ENCODE data around the gene NDE1.
"Not testable (repeated sequence)": the region's sequence is repeated elsewhere in the genome, so short reads cannot be mapped to it uniquely, and the experiment has no call there.

NDE1 gene

GRCh38 chr16:15621456-15621855 lies 28.6 kb upstream of the NDE1 start:
- no peak for DNase-seq

GRCh38 chr16:15621889-15622288 lies 28.2 kb upstream of the NDE1 start:
- no peak for DNase-seq

DNA sequence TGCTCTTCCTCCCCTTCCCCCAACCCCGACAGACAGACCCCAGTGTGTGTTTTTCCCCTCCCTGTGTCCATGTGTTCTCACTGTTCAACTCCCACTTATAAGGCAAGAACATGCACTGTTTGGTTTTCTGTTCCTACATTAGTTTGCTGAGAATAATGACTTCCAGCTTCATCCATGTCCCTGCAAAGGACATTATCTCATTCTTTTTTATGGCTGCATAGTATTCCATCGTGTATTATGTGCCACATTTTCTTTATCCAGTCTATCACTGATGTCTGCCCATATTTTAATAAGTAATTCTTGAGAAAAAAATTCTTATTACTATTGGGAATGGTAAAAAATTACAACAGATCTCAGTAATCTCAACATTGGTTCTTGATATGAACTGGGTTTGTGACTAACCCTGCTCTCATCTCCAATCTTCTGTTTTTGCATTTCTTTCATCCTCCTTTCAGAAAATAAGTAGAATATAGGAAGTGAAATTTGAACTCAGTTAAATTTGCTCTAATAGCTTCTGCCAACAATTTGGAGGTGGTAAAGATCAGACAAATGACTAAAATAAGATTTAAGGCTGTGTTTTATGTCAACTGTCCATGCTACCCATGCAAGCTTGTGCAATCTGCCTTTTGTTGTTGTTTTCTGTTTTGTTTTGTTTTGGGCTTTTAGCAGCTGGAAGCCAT lies 18.2 kb upstream of the NDE1 start:
- no peak for DNase-seq

DNA sequence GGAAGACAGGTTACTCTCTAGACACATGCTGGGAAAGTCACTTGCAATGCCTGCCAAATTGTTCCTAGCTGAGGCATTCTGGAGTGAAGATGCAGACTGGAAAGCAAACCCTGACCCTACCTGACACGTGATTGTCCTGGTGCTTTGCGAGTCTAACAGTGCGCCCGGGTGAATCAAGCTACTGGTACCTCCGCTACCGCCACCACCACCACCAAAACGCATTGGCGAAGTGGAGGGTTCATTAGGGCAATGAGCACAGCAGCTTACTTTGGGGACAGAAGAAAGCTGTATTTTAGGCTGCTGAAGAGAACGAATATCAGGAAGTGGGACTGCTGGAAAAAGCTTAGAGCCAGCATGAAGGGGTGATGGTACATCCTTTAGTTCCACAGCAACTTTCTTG lies 14.1 kb upstream of the NDE1 start:
- no peak for DNase-seq

DNA sequence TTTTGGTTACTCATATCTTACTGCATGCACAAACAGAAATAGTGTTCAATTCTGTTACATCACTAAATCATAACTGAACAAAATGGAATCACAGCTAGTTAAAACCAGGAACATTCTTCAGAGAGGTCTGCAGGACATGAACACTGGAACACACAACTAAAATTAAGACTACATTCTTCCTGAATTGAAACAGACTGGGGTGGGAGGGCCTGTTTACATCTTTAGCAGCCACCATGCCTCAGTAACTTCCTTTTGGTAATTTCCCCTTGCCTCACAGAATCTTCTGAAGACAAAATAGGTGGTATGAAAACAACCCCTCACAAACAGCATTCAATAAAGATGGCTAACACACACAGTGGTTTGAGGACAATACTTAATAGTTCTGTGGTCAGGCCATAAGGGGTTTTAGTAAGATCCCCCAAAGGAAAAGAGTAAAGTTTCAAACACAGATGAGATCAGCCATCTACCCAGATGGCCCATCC lies 13.6 kb upstream of the NDE1 start:
- DNase-seq, result no peak

DNA sequence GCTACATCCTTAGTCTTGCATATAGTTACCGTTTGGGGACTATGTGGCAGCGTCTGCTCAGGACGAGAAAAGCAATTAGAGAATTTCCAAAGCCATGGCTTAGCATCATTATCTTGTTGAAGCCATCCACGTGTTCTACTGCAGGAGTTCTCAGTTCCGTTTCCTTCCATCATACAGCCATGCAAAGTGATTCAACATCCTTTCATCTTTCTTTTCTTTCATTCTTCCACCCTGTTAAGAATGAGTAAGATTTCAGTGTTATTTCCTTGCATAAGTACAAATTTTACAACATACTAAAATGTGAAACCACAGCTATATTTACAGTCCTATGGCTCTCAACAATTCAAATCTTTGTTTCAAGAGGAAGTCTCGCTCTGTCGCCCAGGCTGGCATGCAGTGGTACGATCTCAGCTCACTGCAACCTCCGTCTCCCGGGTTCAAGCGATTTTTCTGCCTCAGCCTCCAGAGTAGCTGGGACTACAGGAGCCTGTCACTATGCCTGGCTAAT lies 10.9 kb upstream of the NDE1 start:
- no peak for DNase-seq

GRCh38 chr16:15640966-15641365 lies 9.1 kb upstream of the NDE1 start:
- no peak for DNase-seq

DNA sequence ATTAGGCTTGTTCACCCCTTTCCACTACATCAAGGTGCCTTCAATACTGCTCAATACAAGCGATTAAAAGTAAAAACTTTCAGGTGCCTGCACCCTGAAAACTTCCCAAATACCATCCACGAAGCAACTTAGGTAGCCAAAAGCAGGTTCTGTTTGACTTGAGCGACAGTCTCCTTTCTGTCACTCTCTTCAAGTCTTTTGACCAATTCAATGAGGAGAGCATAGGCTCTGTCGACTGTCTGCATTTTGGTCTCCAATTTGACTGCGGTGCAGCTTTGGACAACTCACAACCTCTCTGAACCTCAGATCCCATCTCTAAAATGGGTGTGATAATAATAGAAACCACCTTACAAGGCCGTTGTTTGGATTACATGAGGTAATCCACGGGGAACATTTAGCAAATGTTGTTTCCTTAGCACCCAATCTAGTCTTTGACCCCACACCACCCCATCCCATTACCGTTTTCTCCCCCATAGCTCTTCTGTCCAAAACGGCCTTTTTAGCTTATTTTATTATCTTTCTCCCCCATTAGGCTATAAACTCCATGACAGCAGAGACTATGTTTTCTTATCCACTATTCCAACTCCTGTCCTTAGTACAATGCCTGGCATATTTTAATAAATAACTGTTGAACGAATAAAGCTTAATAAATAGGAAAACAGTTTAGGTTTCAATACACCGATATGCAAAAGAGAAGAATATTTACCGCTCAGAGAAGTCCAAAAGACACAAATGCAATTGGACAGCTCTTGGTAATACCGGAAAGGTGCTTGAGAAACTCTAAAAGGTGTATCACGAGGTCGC lies 8.1 kb upstream of the NDE1 start:
- DNase-seq, result no peak

DNA sequence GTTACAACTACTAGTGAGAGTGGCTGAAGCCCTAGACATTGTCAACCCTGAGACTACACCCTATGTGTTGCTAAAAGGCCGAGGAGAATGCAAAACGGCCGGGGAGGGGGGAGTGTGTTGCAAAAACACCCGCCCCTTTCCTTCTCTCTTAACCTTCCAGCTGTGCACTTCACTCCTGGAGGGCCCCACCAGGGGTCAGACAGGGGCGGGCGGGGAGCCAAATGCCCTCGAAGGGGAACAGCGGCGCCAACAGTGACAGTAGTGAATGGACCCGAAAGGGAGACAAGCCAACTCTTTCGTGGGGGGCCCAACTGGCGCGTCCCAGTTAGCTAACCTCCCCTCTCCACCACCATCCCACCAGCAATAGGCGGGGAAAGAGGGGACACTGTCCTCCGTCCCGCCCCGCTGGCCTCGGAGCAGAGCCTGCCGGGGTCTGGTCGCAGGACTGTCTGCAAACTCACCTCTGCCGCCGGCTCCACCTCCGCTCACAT lies 7.4 kb upstream of the NDE1 start:
- DNase-seq, result peak; percentile 51

DNA sequence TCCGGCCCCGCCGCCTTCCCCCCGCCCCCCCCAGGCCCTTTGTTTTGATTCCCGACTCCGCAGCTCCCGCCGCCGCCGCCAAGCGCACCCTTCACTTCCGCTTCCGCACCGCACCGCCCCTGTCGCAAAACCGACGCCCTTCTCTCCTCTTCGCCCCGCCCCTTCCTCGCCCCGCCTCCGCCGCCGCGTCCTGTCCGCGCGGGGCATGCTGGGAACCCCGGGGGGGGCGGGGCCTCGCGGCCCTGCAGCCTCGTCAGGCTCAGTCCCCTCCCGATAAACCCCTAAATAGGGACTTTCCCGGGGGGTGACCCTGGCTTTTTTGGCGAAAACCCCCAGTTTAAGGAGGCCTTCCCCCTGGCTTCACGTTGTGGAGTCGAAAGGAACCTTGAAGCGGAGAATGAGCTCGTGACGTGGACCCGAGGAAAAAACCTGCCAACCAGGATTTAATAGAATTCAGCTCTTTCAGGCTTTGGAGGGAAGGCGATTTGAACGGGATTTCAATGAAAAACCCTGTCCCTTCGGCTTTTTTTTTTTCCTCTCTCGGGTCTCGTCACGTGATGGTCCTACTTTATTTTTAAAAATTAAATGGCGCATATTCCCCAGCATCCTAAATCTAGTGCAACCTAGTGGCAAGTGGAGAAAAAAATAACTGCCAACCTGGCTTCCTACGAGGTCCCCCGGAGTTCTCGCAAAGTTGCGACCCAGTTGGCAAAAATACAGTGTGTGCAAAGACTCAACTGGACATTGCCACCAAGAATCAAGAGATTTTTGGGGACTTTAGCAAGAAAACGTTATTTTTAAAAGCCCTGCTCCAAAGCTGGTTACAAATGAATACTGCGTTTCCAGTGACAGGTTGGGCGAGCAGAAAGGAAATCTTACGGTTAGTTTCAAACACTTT lies 6.7 kb upstream of the NDE1 start, which contains the start of gene MARF1:
Gene MARF1, minus strand, starts transcription at position 107 of the 898 bp plus-strand sequence. CDS start 3,921 bp downstream, outside the sequence.
- DNase-seq, result peak; percentile 95

DNA sequence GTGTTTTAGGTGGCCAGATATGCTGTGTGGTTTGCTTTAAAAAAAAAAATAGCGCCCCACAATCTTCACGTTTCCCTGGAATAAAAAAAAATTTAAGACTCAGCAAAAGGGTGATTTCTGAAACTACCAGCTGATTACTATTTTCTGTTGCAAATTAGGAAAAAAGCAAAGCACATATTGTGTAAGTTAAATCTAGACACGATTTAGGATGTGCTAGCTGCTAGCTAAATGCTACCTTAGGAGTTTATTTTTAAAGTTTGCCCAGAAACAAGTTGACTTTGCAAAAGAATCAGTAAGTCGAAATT lies 6.1 kb upstream of the NDE1 start:
- DNase-seq, result no peak

DNA sequence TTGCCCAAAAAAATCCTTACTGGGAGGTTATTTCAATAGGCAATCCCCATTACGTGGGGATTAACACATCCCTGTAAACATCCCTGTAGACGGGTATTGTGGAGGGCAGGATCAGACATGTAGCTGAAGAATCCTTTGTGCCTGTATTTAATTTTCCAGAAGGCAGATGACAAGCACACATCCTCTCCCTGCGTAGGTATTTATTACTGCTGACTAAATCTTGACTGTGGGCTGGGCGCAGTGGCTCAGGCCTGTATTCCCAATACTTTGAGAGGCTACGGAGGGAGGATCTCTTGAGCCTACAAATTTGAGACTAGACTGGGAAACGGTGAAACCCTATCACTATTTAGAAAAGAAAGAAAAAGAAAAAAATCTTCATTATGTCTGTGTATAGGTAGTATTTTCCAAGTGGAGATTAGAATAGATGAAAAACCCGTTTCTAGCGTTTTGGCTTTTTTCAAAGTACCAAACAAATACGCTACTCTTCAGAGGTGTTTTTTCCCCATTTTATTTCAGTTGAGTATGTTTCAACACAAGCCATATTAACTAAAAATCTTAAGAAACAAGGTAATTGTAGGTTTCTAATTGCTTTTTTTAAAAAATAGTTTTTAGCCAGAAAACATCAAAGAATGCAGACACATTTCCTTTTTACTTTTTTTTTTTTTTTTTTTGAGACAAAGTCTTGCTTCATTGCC lies 5.6 kb upstream of the NDE1 start:
- DNase-seq, result no peak

- DNase-seq, result not testable (repeated sequence)
These were observed 5.0 kb upstream of the NDE1 start for GRCh38 chr16:15644962-15645465.

GRCh38 chr16:15646557-15647293 lies 3.3 kb upstream of the NDE1 start:
- DNase-seq, result not testable (repeated sequence)

- no peak for DNase-seq
These were observed 2.6 kb upstream of the NDE1 start for GRCh38 chr16:15647294-15648014.

DNA sequence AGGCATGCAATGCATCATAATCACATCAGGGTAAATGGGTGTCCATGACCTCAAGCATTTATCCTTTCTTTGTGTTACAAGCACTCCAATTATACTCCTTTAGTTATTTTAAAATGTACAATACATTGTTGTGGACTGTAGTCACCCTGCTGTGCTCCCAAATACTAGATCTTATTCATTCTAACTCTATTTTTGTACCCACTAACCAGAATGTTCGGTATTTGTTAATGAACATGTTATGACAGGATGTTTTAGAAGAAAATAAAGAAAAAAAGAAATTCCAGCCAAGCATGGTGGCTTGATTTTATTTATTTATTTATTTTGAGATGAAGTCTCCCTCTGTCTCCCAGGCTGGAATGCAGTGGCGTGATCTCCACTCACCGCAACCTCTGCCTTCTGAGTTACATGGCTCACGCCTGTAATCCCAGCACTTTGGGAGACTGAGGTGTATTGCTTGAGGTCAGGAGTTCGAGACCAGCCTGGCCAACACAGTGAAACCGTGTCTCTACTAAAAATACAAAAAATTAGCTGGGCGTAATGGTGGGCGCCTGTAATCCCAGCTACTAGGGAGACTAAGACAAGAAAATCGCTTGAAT lies 1.8 kb upstream of the NDE1 start:
- no peak for DNase-seq

GRCh38 chr16:15649311-15649710 lies 734 bp upstream of the NDE1 start:
- not testable (repeated sequence) for DNase-seq

DNA sequence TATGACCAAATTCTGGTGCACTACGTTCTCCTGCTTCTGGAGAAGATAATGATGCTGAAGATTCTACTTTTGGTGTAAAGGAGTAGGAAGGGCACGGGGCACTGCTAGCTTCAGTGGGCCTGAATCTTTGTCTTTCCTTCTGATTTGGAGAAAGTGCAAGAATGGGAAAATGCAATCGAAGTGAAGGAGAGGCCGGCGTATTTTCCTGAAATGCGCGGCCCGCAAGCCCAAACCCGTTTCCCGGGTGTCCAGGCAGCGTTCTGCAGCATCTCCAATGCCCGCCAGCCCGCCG lies 372 bp upstream of the NDE1 start:
- no peak for DNase-seq

DNA sequence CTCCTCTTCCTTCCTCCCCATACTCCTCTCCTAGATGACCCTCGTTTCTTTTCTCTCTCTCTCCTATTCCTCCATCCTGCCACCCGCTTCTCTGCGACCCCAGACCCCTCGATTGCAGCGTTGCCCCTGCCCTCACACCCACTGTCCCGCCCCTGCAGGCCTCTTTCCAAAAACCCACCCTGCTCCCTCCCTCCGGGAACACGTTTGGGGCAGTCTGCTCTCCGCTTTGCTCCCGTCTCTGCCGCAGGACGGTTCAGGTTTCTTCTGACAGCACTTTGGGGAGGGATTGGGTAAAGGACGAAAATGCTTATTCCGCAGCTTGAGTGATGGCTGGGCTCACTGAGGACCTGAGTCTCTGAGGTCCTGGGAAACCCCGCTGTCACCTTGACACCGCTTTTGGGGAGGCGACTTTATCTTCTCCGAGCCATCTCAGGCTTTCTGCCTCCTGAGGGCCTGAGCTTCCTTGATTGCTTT lies 690 bp downstream of the NDE1 start:
- no peak for DNase-seq

- DNase-seq, result no peak
These were observed 2.4 kb downstream of the NDE1 start for GRCh38 chr16:15652293-15653001.

Data from GDM1 (cell line).